HepG2 (cell line): ENCODE results near the gene STAP2. TPM values are rescaled to one million over a fixed set of nuclear protein-coding genes. Genes with fewer than 3 reads are reported as not detected.

Experiments used
- CREM ChIP-seq, 2 experiments: sonication (generic) in 1 of 2; formaldehyde crosslinking in 1 of 2; IDR thresholded peaks; 2 replicates each; pipeline versions ENCODE4 v1.4.0 to v1.6.1; 2016 to 2020; ENCODE audit warnings: antibody characterized with exemption in 1 of 2, mild to moderate bottlenecking in 1 of 2, missing genetic modification reagents in 1 of 2
- FOXK1 ChIP-seq: sonication (generic); formaldehyde crosslinking; IDR thresholded peaks from 2 replicates; pipeline ENCODE4 v1.4.0; 2020; ENCODE audit warnings: low read depth, missing genetic modification reagents, borderline replicate concordance
- MEF2D ChIP-seq: sonication (generic); formaldehyde crosslinking; IDR thresholded peaks from 2 replicates; pipeline ENCODE4 v1.5.1; 2020; ENCODE audit warnings: mild to moderate bottlenecking, missing genetic modification reagents
- TOE1 ChIP-seq: sonication (generic); formaldehyde crosslinking; IDR thresholded peaks from 2 replicates; pipeline ENCODE4 v1.4.0; 2020; ENCODE audit warnings: mild to moderate bottlenecking, missing genetic modification reagents
- ZNF407 ChIP-seq: sonication (generic); formaldehyde crosslinking; IDR thresholded peaks from one replicate; pipeline ENCODE4 v1.5.1; 2020; ENCODE audit warnings: mild to moderate bottlenecking, missing genetic modification reagents; ENCODE audit errors: not compliant biosample characterization
- ZNF614 ChIP-seq: IDR thresholded peaks from 2 replicates; pipeline ENCODE4 v1.6.1; 2018; ENCODE audit warnings: missing biosample characterization, missing genetic modification reagents, inconsistent platforms, borderline replicate concordance
- polyA plus RNA-seq, 8 experiments: library from polyadenylated mRNA; depleted of rRNA in 3 of 8; stranded (reverse) in 7 of 8; unstranded in 1 of 8; fragments of >200 nt; fragmentation: Illumina TruSeq in 4 of 8; extraction: Trizol in 4 of 8; gene quantifications; 2 replicates each; pipeline versions ENCODE4 v1.2.1 to v1.2.3, GENCODE V29; 2011 to 2016; ENCODE audit warnings: low read depth in 4 of 8, missing spikeins in 1 of 8, mixed read lengths in 1 of 8; ENCODE audit not compliant: insufficient read depth in 1 of 8
- total RNA-seq, 5 experiments: library from RNA; depleted of rRNA; stranded (reverse); fragments of >200 nt; fragmentation: Illumina TruSeq; extraction: Trizol; gene quantifications; 2 replicates each; pipeline ENCODE4 v1.2.3, GENCODE V29; 2016; ENCODE audit warnings: low read depth in 1 of 5
- TF ChIP-seq, protein P1 (sequence below): sonication (generic); formaldehyde crosslinking; IDR thresholded peaks from 2 replicates; pipeline ENCODE4 v1.5.0; 2020; ENCODE audit warnings: mild to moderate bottlenecking, missing genetic modification reagents, borderline replicate concordance
- TF ChIP-seq, protein P2 (sequence below): sonication (generic); formaldehyde crosslinking; IDR thresholded peaks from 2 replicates; pipeline ENCODE4 v1.9.0; 2021; ENCODE audit warnings: missing genetic modification reagents, borderline replicate concordance

Gene STAP2
- total and polyA plus RNA-seq, 2 of the 13 experiments (the other 11 are each of a cell fraction or from before 2014, with no cell fraction given) = 39.0 to 43.7 TPM

GRCh38 chr19:4374498-4375163 lies 36.0 kb upstream of the STAP2 start (continued):
- TF ChIP-seq TOE1 (CRISPR knock-in tag) = no peak
- peak; percentile 73; the same call in 1 of the 2 replicates for TF ChIP-seq FOXK1 (CRISPR knock-in tag)
- peak; percentile 72 for TF ChIP-seq ZNF407 (CRISPR knock-in tag)
- TF ChIP-seq, protein P1, sequence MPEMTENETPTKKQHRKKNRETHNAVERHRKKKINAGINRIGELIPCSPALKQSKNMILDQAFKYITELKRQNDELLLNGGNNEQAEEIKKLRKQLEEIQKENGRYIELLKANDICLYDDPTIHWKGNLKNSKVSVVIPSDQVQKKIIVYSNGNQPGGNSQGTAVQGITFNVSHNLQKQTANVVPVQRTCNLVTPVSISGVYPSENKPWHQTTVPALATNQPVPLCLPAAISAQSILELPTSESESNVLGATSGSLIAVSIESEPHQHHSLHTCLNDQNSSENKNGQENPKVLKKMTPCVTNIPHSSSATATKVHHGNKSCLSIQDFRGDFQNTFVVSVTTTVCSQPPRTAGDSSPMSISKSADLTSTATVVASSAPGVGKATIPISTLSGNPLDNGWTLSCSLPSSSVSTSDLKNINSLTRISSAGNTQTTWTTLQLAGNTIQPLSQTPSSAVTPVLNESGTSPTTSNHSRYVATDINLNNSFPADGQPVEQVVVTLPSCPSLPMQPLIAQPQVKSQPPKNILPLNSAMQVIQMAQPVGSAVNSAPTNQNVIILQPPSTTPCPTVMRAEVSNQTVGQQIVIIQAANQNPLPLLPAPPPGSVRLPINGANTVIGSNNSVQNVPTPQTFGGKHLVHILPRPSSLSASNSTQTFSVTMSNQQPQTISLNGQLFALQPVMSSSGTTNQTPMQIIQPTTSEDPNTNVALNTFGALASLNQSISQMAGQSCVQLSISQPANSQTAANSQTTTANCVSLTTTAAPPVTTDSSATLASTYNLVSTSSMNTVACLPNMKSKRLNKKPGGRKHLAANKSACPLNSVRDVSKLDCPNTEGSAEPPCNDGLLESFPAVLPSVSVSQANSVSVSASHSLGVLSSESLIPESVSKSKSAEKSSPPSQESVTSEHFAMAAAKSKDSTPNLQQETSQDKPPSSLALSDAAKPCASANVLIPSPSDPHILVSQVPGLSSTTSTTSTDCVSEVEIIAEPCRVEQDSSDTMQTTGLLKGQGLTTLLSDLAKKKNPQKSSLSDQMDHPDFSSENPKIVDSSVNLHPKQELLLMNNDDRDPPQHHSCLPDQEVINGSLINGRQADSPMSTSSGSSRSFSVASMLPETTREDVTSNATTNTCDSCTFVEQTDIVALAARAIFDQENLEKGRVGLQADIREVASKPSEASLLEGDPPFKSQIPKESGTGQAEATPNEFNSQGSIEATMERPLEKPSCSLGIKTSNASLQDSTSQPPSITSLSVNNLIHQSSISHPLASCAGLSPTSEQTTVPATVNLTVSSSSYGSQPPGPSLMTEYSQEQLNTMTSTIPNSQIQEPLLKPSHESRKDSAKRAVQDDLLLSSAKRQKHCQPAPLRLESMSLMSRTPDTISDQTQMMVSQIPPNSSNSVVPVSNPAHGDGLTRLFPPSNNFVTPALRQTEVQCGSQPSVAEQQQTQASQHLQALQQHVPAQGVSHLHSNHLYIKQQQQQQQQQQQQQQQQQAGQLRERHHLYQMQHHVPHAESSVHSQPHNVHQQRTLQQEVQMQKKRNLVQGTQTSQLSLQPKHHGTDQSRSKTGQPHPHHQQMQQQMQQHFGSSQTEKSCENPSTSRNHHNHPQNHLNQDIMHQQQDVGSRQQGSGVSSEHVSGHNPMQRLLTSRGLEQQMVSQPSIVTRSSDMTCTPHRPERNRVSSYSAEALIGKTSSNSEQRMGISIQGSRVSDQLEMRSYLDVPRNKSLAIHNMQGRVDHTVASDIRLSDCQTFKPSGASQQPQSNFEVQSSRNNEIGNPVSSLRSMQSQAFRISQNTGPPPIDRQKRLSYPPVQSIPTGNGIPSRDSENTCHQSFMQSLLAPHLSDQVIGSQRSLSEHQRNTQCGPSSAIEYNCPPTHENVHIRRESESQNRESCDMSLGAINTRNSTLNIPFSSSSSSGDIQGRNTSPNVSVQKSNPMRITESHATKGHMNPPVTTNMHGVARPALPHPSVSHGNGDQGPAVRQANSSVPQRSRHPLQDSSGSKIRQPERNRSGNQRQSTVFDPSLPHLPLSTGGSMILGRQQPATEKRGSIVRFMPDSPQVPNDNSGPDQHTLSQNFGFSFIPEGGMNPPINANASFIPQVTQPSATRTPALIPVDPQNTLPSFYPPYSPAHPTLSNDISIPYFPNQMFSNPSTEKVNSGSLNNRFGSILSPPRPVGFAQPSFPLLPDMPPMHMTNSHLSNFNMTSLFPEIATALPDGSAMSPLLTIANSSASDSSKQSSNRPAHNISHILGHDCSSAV (CRISPR knock-in tag) = no peak
- TF ChIP-seq, protein P2, sequence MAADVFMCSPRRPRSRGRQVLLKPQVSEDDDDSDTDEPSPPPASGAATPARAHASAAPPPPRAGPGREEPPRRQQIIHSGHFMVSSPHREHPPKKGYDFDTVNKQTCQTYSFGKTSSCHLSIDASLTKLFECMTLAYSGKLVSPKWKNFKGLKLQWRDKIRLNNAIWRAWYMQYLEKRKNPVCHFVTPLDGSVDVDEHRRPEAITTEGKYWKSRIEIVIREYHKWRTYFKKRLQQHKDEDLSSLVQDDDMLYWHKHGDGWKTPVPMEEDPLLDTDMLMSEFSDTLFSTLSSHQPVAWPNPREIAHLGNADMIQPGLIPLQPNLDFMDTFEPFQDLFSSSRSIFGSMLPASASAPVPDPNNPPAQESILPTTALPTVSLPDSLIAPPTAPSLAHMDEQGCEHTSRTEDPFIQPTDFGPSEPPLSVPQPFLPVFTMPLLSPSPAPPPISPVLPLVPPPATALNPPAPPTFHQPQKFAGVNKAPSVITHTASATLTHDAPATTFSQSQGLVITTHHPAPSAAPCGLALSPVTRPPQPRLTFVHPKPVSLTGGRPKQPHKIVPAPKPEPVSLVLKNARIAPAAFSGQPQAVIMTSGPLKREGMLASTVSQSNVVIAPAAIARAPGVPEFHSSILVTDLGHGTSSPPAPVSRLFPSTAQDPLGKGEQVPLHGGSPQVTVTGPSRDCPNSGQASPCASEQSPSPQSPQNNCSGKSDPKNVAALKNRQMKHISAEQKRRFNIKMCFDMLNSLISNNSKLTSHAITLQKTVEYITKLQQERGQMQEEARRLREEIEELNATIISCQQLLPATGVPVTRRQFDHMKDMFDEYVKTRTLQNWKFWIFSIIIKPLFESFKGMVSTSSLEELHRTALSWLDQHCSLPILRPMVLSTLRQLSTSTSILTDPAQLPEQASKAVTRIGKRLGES (CRISPR knock-in tag) = peak; percentile 41; the same call in 1 of the 2 replicates
- no peak; the same call in 1 of the 2 replicates for TF ChIP-seq ZNF614 (CRISPR knock-in tag)
- no peak for TF ChIP-seq CREM (IDR thresholded peaks at IDR 0.05)
- TF ChIP-seq CREM (CRISPR knock-in tag; IDR thresholded peaks at IDR 0.05) = no peak
- peak; percentile 58; the same call in 1 of the 2 replicates for TF ChIP-seq MEF2D (CRISPR knock-in tag)
